Stimulated activated CD4-positive, alpha-beta T cell treated with anti-CD3 and anti-CD28 coated beads, Interleukin-1b, Interleukin-23, amount 100 ng/mL, for 1 hour (primary cell): ENCODE measurements around the gene ARHGAP22.

Experiments
- DNase-seq, 2 donors: peaks; one replicate each; pipeline ENCODE4 v3.0.0-alpha.2; 2020; ENCODE audit warnings: low read depth in 2 of 2

ARHGAP22 gene

GRCh38 chr10:48587819-48588218 lies 17.1 kb downstream of the ARHGAP22 start:
- no peak for DNase-seq

GRCh38 chr10:48587101-48587500 lies 17.8 kb downstream of the ARHGAP22 start:
- DNase-seq: no peak

GRCh38 chr10:48582970-48583369 lies 21.9 kb downstream of the ARHGAP22 start:
- DNase-seq: no peak

- DNase-seq: no peak
These were observed 24.6 kb downstream of the ARHGAP22 start for GRCh38 chr10:48580236-48580635.

GRCh38 chr10:48579251-48579960 lies 25.5 kb downstream of the ARHGAP22 start:
- DNase-seq: no peak

- no peak for DNase-seq
These were observed 27.7 kb downstream of the ARHGAP22 start for GRCh38 chr10:48577158-48577557.

GRCh38 chr10:48576501-48576900 lies 28.4 kb downstream of the ARHGAP22 start:
- DNase-seq: no peak

GRCh38 chr10:48575901-48576300 lies 29.0 kb downstream of the ARHGAP22 start:
- DNase-seq: no peak

- DNase-seq: no peak
These were observed 30.0 kb downstream of the ARHGAP22 start for GRCh38 chr10:48574817-48575380.

- DNase-seq: no peak
These were observed 30.5 kb downstream of the ARHGAP22 start for GRCh38 chr10:48574322-48574796.

GRCh38 chr10:48573045-48573444 lies 31.8 kb downstream of the ARHGAP22 start:
- no peak for DNase-seq

- no peak for DNase-seq
These were observed 32.5 kb downstream of the ARHGAP22 start for GRCh38 chr10:48572414-48572813.

GRCh38 chr10:48568546-48568945 lies 36.3 kb downstream of the ARHGAP22 start:
- DNase-seq: no peak

- DNase-seq: no peak
These were observed 36.7 kb downstream of the ARHGAP22 start for GRCh38 chr10:48568131-48568530.

- no peak for DNase-seq
These were observed 37.5 kb downstream of the ARHGAP22 start for GRCh38 chr10:48567346-48567745.

- no peak for DNase-seq
These were observed 40.3 kb downstream of the ARHGAP22 start for GRCh38 chr10:48564466-48565160.

GRCh38 chr10:48557511-48558123 lies 47.3 kb downstream of the ARHGAP22 start:
- DNase-seq: no peak

- DNase-seq: no peak
These were observed 48.2 kb downstream of the ARHGAP22 start for GRCh38 chr10:48556713-48557112.

GRCh38 chr10:48556065-48556464 lies 48.8 kb downstream of the ARHGAP22 start:
- DNase-seq: no peak

GRCh38 chr10:48555310-48556042 lies 49.4 kb downstream of the ARHGAP22 start:
- DNase-seq: no peak

- DNase-seq: no peak
These were observed 50.2 kb downstream of the ARHGAP22 start for GRCh38 chr10:48554656-48555055.

GRCh38 chr10:48554246-48554645 lies 50.6 kb downstream of the ARHGAP22 start:
- DNase-seq: no peak
